HT1080 (cell line): ENCODE results near the gene FIGNL2. TPM values are rescaled to one million over a fixed set of nuclear protein-coding genes. Genes with fewer than 3 reads are reported as not detected.

Experiments
- DNase-seq: peaks from one replicate; pipeline ENCODE4 v3.0.0-alpha.2; 2015; ENCODE audit warnings: low read depth
- total RNA-seq: library from RNA; depleted of rRNA; stranded (reverse); fragments of >200 nt; shearing (Covaris generic); gene quantifications from 2 replicates; pipeline ENCODE4 v1.2.3, GENCODE V29; 2014

FIGNL2 gene
- total RNA-seq, 1 experiment from 2014 or later, result 0.10 TPM

DNA sequence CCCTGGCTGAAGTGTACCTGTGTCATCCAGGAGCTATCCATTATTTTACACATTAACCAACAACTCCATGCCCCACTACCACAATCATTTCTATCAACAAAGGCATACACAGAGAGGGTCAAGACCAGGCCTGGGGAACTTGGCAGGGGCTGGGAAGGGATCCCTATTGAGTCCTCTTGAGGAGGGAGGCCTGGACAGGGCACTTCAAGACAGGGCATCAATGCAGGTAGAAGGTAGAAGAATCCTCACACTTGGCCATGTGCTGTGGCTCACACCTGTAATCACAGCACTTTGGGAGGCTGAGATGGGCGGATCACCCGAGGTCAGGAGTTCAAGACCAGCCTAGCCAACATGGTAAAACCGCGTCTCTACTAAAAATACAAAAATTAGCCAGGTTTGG lies 26.0 kb upstream of the FIGNL2 start:
- DNase-seq, result no peak

DNA sequence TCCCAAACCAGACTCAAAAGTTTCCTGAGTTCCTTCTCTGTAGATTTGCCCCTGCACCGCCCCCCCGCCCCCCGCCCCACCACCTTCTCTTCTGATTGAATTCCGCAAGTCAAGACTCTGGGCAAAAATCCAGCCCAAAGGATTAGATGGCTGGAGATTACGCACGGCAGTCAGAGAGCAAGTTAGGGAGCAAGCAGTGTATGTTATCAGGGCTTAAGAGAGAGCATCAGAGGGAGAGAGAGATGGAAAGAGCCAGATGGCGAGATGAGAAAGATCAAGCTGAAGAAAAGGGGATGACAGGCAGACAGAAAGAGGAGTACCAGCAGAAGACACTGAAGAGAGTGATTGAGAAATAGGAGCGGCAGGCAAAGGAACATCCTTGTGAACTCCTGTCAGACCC lies 25.5 kb upstream of the FIGNL2 start:
- DNase-seq, result no peak

DNA sequence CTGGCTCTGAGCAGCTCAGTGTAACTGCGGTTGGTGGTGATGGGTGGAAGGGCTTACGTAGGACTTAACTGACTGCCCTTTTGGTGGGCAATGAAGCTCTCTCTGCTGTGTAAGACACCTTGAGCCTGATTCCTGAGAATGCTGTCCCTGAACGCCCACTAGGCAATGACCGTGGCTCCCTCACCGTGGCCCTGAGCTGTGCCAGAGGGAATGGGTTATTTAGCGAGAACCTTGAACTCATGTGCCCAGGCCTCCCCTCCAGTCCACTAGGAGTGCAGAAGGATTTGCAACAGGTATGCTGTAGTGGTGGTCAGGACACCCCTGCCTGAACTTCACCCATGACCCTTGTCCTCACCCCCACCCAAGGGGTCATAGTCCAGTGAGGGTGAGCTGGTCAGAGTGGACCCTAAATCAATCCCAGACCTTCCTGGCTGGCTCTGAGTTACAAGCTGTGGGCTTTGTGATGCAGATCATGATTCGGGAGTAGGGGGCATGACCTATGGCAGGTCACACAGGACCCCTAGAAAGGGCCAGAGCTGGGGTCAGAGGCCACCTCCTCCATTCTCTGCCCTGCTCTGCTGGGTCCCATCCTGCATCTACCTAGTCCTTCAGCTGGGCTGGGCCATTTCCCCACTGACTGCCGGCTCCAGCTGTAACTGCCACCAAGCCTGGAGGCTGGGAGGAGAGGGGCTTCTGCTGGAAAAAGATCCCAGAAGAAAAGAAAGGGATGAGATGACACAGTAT lies 24.9 kb upstream of the FIGNL2 start:
- DNase-seq, result no peak

DNA sequence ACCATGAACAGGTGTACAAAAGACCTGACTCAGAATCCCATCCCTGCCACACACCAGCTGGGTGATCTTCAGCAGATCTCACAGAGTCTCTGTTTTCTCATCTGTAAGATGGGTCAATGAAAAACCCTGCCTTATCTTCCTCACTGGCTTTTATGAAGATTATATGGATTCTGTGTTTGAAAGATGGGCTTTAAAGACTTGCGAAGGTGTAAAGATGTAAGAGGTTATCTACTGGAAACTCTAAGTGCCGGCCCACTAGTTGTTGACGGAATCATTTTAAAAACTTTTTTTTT lies 24.1 kb upstream of the FIGNL2 start:
- no peak for DNase-seq

DNA sequence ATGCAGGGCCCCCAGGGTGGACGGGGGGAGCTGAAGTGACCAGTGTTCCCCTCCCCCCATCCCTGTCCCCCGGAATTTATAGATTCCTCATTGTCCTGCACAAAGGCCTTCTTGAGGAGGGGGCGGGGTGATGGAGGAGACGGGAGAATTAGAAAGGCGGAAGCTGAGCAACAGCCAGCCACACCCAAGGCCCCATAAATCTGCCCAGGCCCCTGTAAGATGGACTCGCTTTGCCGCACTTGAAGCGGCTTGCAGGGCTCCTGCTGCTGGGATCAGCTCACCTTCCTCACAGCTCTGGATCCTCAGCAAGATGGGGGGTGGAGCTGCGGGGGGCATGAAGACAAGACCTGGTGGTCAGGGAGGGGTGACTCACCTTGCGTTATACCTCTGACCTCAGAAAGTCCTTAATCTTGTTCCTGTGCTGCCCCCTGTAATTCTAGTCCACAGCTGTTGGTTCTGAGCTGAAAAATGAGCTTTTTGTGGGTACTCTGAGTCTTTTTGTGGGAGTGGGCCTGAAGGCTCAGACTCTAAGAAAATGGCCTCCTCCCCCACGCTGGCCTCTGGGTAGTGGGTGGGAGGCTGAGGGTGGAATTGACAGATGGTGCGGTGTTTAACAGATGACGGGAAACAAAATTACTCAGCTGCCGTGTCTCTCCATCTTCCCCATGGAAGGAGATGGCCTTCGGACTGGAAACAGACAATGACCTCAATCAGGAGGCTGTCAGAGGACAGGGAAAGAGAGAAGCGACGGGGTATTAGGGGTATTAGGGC lies 23.6 kb upstream of the FIGNL2 start:
- no peak for DNase-seq

DNA sequence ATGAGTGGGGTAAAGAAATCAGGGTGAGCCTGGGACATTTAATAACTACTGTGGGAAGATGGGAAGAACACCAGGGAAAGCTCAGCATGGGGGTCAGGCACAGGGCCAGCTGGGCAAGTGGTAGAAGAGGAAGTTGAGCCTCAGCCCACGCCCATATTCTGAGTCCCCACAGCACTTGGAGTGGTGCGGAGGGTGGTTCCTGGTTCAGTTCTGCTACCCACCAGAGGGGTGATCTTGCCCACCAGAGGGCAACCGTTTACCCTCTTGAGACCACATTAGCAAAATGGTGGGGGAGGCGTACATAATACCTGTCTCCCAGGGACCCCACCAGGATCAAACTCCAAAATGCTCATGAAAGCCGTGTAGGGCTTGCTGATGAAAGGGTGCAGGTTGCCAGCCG lies 22.6 kb upstream of the FIGNL2 start:
- no peak for DNase-seq

DNA sequence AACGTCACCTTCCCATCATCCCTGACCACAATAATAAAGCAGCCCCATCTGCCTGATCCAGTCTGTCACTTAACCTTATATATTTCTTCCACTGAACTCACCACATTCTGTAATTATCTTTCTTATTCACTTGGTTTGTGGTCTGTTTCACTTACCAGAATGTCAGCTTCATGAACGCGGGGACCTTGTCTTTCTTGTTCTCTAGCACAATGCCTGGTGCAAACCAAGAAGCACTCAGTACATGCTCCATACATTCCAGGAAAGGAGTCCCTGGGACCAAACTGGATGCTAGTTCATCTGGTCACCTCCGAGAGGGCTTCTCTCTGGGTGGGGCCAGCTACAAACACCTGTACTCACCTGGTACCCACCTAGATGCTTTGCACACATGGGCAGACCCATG lies 22.0 kb upstream of the FIGNL2 start:
- no peak for DNase-seq

DNA sequence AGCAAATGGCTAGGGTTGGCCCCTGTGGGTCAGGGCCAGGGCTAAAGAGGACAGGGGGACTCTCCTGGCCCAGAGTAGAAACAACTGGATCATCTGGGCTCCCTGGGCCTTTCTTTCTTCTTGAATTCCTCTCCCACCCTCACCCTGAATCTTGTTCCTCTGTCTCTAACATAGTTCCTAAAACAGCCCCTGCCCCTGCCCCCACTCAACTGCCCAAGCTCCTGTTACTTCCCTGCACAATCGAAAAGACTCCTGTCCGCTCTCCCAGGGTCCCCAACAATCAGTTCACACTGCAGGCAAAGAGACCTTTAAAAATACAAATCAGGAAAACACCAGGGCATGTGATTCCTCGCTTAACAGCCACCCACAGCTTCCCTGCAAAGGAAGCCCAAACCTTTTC lies 21.4 kb upstream of the FIGNL2 start:
- DNase-seq, result no peak

DNA sequence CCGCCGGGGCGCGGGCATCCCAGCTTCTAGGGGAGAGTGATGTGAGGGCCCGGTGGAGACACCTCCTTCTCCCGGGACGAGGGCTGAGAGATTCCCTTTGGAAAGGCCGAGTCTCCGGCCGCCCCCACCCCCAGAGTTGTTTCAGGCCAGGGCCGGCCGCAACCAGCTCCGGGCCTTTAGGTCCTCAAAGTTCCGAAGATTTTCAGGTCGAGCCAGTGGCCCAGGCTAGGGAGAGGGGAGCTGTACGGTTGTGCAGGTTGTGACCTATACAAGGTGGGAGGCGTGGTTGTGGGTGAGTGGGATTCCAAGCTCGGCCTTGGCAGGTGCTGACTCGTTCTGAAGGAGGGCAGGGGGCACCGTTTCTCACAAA lies 21.0 kb upstream of the FIGNL2 start:
- DNase-seq, result no peak

DNA sequence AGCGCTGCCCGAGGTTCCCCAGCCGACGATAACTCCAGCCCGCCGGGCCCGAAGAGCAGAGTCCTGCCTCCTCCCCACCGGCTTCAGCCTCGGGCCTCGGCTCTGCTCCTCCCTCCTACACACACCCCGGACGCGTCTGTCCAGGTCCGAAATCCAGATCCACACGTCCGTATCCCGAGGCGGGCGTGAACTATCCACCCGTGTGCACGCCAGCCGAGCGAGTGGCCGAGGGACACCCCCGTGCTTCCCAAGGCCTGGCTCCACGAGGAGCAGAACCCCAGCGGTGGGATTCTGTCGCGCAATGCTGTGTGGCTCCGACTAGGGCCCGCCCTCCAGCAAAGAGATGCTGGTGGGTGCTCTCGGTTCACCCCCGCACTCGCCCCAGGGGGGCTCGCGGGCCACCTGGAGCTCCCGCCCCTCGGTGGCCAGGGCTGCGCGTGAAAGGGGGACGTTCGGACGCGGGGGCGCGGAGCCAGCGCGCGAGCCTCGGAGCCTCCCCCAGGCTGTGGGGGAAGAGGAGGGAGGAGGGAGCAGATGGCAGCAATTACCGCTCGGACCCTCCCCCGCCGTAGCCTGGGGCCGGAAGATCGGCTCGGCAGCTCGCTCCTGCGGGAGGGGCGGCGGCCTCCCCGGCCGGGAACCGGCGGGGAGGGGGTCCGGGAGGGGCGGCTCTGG lies 20.4 kb upstream of the FIGNL2 start:
- DNase-seq, result no peak

DNA sequence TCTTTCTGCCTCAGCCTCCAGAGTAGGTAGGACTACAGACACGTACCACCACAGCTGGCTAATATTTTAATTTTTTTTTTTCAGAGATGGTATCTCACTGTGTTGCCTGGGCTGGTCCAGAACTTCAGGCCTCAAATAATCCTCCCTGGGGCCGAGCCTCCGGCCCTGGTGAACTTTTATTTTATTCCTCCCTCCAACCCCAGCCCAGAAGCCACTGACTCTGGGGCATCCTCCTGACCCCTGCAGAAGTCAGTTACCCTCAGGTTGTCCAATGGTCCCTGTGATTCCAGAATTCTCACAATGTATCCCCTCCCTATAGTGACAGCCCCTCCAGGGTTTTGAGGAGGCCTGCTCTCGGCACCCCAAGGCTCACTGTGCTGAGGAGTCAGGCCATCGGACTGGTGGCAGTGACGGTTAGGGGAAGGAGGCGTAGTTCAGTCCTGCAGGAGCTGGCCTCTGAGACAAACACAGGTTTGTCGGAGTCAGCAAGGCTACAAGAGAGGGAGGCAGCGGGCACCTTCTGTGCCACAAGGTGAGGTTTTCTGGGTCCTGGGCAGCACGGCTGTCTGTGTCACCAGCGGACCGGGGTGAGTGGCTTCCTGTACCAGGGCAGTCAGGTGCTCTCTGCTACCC lies 19.4 kb upstream of the FIGNL2 start:
- no peak for DNase-seq

DNA sequence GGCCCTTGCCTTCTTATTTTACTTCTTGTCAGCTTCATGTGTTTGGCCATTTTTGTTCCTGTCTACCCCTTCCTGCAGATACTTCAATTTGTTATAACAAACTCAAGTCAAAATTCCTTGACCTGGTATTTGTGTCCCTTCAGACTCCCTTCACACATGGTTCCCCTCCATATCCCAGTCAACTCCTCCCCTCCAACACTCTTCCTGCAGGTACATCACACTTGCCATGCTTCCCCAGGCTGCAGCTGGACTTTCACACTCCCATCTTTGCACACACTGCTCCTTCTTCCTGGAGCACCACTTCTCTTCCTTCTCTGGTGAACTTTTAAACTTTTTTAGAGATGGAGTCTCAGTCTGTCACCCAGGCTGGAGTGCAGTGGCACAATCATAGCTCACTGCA lies 18.9 kb upstream of the FIGNL2 start:
- no peak for DNase-seq

DNA sequence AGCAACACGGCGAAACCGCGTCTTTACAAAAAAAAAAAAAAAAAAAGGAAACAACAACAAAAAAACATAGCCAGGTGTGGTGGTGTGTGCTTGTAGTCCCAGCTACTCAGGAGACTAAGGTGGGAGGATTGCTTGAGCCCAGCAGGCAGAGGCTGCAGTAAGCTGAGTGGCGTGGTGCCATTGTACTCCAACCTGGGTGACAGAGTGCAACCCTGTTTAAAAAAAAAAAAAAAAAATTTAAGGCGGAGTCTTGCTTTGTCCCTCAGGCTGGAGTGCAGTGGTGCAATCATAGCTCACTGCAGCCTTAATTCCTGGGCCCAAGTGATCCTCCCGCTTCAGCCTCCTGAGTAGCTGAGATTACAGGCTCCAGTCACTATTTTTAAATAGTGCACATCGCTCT lies 18.2 kb upstream of the FIGNL2 start:
- DNase-seq, result no peak

DNA sequence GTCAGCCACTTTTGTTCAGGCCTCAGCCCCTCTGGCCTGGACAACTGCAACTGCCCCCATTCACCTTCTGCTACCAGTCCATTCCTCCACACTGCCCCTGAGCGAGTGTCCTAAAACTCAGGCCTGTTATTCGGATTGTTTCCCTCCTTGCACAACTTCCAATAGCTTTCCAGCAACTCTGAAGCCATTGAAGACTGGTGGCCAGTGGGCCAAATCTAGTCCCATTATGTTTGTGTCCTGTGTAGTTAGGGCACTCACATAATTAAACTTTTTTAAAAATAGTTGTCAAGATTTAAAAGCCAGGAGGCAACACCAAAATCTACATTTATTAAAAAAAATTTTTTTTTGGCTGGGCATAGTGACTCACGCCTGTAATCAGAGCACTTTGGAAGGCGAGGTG lies 17.8 kb upstream of the FIGNL2 start:
- DNase-seq, result no peak

DNA sequence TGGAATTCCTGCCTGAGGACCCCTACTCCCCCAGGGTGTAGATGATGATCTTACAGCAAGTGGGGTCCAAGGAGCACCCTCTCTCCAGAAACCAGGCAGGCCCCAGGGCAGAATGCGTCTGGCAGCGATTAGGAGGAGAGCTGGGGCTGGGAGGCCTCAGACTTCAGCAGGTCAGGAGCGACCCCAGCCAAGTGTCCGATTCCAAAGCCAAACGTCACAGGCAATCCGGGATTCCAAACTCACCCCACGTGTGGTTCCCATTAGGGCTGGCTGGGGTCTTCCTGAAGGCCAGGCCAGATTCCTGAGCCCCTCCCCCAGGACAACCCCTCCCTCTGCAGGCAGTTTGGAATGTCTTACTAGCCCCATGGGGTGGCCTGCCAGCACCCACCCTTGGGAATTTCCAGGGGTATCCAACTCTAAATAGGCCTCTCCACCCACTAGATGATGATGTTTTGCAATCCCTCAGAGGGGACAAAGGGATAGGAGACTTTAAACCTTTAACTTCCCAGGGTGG lies 17.3 kb upstream of the FIGNL2 start:
- no peak for DNase-seq

DNA sequence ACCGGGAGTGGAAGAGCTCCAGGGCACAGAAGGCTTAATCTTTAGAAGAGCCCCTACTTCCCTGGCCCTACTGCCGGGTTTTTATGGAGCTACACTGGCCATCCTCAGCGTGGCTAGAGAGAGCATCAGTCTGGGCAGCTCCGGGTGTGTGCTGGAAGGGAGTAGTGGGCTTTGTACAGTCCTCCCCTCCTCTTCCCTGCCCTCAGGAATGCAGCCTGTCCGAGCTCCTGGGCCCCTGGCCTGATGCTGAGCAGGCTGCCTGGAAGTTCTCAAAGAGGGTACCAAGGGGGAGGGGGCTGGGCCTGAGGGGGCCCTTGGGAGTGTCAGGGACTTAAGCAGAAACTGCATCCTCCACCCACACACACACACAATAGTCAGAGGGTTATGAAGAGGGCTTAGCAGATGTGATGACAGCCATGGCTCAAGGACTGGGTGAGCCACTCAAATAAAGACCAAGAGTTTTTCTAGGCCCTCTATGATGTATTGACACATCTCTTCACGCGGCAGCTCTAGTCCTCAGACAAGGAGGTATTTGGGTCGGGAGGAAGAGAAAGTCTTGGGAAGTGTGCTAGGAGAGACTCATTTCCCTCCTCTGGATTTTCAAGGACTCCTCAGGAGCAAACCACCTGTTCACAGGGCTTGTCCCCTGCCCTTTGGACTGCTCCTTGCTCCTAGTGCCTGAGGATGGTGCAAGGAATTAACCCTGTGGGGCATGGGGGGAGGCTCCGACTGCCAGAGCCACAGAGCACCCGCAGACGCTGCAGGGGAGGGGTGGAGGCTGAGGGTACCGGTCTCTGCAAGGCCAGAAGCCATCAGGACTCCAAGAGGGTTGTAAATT lies 16.5 kb upstream of the FIGNL2 start:
- DNase-seq, result no peak

DNA sequence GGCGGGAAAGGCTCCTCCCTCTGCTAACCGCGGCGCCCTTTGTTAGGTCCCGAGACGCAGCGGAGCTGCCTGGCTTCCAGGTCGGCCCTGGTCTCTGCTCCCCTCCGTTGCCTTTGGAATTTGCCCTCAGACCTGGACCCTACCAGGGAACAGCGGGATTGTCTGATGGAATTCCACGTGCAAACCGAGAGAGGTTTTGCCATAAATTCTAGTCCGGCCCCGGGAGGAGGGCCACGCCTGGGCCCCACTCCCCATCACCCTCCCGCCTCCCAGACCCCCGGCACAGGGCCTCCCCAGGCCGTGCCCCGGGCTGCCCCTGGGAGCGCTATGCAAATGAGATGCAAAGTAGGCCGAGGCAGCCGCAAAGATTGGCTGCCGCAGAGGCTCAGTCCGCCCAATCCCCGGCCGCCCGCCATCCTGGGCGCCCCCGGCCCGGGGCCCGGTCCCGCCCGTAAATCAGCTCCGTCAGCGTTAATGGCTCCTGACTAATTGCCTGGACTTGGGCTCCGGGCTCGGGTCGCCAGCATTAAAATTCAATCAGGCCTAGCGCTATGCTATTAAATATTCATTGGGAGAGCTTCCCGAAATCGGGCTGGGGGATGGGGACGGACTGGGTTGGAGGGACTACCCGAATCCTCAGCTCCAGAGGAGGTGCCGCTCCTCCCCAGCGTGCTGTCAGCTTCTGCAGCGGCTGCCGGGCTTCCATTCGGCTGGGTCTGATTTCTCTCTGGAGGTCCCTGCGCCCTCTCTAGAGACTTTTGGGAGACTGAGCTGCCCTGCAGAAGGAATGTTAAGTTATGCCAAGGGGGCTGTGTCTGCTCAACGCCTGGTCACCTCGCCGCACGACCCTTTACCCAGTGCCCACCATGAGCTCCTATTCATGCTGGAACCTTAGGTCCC lies 15.7 kb upstream of the FIGNL2 start:
- no peak for DNase-seq

DNA sequence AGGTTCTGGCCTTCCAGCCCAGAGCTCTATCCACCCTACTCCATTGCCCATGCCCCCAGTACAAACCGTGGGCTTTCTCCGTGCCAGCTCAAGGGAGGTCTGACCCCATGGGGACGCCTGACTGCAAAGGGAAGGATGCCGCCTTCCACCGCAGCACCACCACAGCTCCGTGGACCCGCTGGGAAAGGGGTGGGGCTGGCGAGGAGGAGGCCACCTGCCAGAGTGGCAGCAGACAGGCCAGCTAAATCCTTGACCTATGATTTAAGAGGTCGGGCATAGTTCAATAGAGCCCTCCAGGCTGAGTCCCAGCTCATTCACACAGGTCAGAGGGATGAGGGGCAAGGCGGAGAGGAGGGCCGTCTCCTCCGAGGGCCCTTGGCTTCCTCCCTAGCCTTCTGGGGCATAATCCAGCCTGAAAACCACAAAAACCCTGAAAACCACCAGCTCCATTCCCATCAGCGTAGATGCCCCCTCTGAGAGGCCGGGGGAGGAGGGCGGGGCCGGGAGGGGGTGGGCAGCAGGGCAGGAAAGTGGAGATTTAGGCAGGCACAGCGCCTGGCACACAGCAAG lies 14.9 kb upstream of the FIGNL2 start:
- no peak for DNase-seq

DNA sequence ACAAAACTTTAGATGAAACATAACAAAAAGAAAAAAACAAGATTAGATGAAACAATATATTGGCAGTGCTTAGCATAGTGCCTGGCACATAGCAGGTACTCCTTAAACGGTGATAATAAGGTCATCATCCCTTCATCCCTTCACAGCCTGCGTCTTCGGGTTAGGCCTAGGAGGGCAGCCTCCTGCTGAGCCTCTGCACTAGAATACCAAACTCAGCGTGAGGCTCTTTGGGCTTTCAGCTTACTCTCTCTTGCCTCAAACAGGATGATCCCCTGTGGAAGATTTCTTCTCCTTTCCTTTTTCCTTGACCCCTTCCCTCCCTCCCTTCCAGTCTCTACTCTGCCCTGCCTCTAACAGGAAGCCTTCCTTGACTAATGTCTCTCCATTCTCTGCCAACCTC lies 14.4 kb upstream of the FIGNL2 start:
- no peak for DNase-seq

DNA sequence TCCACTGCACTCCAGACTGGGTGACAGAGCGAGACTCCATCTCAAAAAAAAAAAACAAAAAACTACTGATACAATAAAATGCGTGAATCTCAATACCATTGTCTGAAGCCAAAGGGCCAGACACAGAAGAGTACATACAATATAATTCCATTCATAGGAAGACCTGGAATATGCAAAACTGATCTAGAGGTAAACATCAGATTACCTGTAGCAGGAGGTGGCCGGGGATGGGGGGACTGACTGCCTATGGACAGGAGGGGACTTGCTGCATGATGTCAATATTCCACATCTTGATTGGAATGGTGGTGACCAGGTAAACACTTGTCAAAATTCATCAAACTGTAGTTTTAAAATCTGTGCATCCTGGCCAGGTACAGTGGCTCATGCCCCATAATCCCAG lies 12.5 kb upstream of the FIGNL2 start:
- DNase-seq, result no peak
